NCI-H1105 treated with DMSO at 0.1 percent for 48 hours (cell line): ENCODE measurements around the gene SESN1.
"Not testable (repeated sequence)": the region's sequence is repeated elsewhere in the genome, so short reads cannot be mapped to it uniquely, and the experiment has no call there.

Source experiments
- DNase-seq: peaks from one replicate; lab custom pipeline; 2025; lab: John Stamatoyannopoulos, UW

The SESN1 gene

DNA sequence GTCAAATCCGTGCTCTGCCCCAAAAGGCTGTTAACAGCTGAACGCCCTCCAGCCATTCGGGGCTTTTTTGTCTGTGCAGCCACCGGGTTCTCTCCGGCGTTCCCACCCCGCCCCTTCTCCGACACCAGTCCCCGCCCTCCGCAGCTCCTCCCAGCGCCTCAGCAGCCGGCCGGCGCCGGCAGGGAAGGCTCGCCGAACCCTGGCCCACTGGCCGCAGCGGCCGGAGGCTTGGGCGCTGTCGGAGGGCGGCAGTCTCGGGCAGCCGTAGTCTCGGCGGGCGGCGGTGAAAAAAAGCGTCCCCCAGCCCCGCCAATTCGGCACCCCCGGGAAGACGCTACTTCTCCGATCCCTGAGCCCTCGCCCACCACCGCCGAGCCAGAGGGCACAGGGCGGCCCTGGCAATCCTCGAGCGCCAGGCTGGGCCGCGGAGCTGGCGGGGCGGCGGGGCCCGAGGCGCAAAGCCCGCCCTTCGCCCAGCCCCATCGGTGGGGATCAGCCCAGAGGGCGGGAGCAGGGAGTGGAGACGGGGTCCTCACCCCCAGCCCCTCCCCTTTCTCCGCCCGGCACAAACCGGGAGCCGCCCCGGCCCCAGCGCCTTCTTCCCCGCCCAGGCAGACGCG is at the start of gene SESN1:
Gene SESN1 (minus strand): TSS at position 431 of the 620 bp plus-strand sequence. CDS start 773 bp downstream, outside the sequence.
- peak; percentile 86 for DNase-seq

DNA sequence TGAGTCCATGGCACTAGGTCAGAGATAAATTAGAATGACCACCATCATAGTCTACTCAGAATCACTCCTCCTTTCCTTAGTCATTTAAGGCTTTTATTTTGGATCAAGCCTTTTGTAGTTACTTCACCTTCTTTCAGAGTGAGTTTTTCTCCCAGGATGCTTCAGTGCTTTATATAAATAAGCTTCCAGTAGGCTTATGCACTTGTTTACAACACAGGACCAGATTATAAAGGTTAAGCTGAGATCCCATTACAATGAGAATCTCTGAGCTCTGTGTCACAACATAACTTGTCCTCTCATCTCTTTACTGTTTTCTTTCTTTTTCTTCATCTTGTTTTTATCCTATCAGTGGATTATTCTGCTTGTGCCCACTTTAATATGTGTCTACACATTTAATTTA is 48.5 kb upstream of the SESN1 start:
- DNase-seq = no peak

DNA sequence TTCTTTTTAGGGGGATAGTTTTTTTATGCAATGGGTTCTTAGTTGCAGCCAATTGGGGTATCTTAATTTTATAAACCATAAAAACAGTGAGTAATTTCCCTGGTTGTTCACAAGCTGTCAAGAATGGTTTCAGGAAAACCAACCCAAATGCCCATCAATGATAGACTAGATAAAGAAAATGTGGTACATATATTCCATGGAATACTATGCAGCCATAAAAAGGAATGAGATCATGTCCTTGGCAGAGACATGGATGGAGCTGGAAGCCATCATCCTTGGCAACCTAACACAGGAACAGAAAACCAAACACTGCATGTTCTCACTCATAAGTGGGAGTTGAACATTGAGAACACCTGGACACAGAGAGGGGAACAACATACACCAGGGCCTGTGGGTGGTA is 47.4 kb upstream of the SESN1 start:
- not testable (repeated sequence) for DNase-seq

DNA sequence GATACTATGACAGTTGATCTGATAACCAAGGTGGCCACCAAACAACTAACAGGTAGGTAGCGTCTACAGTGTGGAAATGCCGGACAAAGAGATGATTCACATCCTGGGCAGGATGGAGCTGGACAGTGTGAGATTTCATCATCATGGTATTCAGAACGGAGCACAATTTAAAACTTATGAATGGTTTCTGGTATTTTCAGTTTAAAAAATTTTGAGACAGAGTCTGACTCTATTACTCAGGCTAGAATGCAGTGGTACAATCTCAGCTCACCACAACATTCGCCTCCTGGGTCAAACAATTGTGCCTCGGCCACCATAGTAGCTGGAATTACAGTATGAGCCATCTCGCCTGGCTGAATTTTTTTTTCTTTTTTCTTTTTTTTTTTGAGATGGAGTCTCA is 44.5 kb upstream of the SESN1 start:
- no peak for DNase-seq

DNA sequence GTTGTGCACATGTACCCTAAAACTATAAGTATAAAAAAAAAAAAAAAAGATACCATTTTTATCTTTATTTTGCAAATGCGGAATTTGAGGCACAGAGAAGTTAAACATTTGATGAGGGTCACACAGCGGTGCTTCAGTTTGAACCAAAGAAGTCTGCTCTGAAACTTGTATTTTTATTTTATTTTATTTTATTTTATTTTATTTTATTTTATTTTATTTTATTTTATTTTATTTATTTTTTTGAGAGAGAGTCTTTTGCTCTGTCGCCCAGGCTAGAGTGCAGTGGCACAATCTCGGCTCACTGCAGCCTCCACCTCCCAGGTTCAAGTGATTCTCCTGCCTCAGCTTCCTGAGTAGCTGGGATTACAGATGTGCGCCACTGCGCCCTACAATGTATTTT is 41.9 kb upstream of the SESN1 start:
- DNase-seq = not testable (repeated sequence)

DNA sequence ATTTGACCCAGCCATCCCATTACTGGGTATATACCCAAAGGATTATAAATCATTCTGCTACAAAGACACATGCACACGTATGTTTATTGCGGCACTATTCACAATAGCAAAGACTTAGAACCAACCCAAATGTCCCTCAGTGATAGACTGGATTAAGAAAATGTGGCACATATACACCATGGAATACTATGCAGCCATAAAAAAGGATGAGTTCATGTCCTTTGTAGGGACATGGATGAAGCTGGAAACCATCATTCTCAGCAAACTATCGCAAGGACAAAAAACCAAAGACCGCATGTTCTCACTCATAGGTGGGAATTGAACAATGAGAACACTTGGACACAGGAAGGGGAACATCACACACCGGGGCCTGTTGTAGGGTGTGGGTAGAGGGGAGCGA is 41.4 kb upstream of the SESN1 start:
- not testable (repeated sequence) for DNase-seq

DNA sequence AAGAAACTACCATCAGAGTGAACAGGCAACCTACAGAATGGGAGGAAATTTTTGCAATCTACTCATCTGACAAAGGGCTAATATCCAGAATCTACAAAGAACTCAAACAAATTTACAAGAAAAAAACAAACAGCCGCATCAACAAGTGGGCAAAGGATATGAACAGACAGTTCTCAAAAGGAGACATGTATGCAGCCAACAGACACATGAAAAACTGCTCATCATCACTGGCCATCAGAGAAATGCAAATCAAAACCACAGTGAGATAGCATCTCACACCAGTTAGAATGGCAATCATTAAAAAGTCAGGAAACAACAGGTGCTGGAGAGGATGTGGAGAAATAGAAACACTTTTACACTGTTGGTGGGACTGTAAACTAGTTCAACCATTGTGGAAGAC is 41.0 kb upstream of the SESN1 start:
- DNase-seq = not testable (repeated sequence)

DNA sequence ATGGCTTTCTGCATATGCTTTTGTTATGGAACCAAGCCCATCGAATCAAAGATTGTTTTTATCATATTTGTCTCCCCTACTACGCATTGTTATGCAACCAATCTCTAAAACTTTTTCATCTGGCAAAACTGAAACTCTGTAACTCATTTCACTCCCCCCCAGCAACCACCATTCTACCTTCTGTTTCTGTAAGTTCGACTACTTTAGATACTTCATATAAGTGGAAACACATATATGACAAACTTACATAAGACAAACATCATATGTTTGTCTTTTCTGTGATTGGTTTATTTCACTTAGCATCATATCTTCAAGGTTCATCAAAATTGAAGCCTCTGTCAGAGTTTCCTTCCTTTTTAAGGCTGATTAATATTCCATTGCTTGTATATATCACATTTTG is 35.4 kb upstream of the SESN1 start:
- no peak for DNase-seq

DNA sequence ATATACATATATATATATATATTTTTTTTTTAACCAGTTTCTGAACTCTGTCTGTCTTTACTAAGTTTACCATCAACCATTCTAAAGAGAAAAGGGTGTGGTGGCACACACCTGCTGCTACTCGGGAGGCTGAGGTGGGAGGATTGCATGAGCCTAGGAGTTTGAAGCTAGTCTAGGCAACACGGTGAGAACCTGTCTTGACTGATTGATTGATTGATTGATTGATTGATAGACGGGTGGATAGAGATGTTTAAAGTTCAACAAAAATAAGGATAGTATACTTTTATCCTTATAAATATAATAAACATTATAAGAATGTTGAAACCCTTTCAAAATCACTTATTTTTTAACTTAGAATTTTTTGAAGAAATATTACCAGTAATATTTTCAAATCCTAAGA is 30.9 kb upstream of the SESN1 start:
- no peak for DNase-seq

DNA sequence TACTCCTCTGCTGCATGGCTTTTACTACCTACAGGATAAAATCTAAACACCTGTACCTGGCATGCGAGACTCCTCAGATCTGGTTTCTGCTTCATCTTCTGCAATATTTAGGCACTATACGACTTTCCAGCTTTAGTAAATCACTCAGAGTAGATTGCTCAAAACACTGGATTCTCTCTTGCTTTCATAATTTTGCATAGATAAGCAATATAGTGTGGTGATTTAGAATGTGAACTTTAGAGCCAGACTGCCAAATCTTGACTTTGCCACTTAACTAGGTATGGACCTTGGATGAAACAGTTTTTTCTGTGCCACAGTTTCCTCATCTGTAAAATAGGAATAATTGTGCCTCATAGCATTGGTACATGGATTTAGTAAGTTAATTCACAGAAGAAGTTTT is 29.6 kb upstream of the SESN1 start:
- DNase-seq = no peak

DNA sequence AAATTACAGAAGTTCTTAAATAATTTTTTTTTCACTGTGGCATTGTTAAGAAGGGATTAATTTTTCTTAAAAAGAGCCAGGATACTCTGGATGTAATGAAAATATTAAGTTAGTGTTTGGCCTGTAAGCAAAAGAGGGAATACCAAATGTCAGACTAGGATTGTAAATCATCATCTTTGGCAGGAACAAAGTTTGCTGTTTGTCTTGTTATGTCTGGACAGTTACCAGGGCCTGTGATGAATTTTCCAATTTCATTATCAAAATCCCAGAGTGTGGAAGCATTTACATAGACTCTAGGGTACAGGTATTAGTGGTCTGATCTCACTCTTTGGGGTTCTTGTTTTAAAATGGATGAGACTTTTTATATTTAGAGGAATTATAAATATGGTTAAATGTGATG is 26.8 kb upstream of the SESN1 start:
- no peak for DNase-seq

DNA sequence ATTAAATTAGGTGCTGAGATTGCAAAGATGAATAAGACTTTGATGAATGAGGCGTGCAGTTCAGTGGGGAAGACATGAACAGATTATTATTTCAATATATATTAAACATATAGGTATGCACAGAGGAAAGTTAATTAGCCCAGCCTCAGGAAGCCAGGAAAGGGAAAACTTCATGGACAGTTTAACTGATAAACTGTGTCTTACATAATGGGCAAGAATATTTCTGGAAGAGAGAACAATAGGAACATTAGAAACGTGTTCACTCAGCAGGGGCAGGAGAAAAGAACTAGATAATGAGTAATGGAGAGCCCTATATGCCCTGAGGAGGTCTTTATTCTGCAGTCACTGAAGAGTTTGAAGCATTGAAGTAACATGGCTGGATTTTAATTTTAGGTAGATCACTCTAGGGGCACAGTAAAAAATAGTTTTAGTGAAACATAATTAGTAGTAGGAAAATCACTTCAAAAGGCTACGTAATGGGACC is 24.3 kb upstream of the SESN1 start:
- DNase-seq = no peak

DNA sequence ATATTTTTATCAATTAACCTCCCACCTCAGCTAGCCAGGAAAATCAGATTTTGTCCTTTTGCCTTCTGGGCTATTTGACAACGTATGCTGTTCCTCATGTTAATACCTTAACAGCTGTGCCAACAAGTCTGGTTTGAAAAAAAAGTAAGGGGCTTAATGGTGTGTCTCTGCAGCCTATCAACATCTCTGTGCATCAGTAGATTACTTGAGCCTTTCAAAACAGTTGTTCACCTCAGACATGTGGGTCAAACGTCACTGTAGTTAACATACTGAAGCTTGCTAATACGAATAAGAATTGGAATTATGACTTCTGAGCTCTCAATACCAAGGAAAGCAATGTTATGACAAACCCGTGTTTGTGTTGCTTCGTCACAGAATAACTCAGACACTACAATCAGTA is 23.7 kb upstream of the SESN1 start:
- no peak for DNase-seq

DNA sequence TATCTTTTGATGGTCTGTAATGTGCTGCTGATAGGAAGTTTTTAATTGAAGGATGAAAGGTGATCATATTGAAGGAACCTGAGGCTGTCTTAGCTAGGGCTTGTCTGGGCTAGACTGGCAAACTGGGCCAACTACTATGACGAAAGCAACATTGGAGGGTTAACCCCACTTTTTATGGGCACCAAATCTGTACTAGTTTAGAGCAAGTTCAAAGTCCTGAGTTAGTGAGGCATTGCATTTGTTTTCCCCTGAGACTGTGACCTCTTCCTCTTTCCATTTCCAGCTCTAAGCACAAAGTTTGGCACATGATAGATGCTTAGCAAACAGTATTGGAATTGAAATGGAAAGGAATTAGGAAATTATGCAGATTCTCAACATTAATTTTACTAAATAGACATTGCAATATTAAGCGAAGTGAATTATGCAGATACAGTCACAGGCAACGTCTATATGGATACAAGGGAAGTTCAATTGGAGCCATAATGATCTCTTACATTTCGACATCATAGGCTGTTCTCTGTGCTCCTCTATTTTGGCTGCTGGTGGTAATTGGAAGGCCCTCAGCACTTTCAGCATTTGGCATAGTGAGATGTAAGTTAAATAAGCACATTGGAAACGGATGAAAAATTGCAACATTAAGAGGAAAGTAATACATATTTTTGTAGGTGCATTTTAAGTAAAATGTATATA is 22.8 kb upstream of the SESN1 start:
- DNase-seq = no peak

DNA sequence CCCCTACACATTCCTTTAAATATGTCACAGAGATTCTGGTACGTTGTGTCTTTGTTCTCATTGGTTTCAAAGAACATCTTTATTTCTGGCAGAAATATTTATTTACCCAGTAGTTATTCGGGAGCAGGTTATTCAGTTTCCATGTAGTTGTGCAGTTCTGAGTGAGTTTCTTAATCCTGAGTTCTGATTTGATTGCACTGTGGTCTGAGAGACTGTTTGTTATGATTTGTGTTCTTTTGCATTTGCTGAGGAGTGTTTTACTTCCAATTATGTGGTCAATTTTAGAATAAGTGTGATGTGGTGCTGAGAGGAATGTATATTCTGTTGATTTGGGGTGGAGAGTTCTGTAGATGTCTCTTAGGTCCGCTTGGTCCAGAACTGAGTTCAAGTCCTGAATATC is 18.0 kb upstream of the SESN1 start:
- DNase-seq = not testable (repeated sequence)

DNA sequence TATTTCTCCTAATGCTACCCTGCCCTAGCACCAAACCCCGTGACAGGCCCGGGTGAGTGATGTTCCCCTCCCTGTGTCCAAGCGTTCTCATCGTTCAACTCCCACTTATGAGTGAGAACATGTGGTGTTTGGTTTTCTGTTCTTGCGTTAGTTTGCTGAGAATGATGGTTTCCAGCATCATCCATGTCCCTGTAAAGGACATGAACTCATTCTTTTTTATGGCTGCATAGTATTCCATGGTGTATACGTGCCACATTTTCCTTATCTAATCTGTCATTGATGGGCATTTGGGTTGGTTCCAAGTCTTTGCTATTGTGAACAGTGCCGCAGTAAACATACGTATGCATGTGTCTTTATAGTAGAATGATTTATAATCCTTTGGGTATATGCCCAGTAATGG is 15.0 kb upstream of the SESN1 start:
- not testable (repeated sequence) for DNase-seq

DNA sequence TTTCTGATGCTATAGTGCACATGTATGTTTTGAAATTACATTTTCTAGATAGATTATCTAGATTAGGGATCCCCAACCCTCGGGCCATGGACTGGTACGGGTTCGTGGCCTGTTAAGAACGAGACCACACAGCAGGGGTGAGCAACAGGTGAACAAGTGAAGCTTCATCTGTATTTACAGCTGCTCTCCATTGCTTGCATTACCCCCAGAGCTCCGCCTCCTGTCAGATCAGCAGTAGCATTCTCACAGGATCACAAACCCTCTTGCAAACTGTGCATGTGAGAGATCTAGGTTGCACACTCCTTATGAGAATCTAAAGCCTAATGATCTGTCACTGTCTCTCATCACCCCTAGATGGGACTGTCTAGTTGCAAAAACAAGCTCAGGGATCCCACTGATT is 11.0 kb upstream of the SESN1 start:
- no peak for DNase-seq

DNA sequence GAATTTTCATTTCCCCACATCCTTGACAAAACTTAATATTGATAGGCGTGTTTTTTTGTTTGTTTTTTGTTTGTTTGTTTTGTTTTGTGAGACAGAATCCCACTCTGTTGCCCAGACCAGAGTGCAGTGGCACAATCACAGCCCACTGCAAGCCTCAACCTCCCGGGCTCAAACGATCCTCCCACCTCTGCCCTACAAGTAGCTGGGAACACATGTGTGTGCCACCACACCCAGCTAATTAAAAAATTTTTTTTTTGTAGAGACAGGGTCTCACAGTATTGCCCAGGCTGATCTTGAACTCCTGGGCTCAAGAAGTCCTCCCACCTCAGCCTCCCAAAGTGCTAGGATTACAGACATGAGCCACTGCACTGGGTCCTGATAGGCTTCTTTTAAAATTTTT is 9.9 kb upstream of the SESN1 start:
- DNase-seq = no peak

DNA sequence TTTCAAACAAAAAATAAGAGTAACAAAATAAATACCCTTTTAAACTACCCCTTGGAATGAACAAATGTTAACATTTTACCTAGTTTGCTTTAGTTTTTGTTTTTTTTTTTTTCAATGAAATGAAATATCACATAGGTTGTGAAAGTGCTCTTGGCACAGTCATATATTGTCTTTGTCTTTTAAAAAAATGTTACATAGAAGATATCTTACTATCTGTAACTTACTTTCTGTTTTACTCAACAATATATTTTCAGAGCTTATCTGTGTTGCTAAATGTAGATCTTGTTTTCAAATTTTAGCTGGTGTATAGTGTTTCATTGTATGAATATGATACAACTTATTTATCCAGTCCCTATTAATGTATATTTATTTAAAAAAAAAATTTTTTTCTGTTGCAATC is 9.3 kb upstream of the SESN1 start:
- no peak for DNase-seq

DNA sequence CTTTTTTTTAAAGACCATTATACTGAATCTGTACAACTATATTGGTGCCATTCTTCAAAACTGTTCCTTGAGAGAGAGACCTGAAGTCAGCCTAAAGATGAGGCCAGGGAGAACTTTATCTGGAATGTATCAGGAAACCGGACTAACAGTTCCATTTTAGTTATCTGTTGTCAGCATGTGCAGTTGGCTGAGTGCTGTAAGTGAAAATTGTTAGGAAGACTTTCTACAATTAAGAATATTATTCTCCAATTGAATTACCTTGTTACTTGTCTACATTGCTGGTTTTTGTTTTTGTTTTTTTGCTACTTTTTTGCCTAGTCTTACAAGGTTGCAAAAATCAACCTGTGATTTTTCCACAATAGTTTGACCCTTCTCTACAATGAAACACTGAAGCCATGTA is 8.1 kb upstream of the SESN1 start:
- DNase-seq = no peak

DNA sequence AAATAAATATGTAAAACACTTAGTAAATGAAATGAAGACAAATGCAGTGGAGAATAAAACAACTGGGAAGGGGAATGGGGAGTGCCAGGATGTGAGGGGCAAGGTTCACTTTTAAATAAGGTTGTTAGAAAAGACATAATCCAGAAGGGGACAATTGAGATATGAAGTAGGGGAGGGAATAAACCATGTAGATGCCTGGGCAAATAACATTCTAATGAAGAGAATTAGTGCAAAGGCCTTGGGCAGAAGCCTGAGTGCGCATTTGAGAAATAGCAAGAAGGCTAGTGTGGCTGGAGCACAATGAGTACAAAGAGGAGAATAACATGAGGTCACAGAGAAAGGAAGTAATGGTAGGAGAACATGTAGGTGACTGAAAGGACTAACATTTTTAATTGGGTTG is 3.0 kb upstream of the SESN1 start:
- no peak for DNase-seq

DNA sequence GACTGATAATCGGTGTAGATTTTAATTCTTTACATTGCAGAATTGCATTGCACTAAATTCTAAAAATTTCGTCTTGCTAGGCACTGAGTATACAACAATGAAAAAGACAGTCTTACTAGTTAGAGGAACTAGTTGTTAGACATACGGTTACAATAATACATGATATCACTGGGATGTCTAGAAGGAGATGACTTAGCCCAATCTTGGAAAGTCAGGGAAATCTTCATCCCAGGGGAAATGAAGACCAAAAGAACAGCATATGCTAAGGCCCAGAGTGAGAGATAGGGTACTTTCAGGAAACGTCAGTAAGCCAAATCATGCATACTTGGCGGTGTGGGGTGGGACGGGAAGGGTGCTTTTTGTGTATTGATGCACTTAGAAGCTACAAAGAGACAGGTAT is 1.6 kb upstream of the SESN1 start:
- DNase-seq = no peak

DNA sequence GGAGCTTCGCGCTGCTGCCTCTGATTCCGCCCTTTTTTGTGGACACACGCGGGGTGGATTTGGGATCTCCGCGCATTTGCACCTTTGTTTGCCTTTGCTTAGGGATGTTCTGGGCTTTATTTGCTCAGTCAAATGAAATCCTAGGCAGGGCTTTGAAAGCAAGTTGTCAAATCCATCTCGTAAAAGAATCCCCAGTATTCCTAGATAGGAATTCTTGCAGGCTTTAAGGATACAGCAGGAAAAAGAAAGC is 1.1 kb upstream of the SESN1 start:
- DNase-seq = no peak
